ENCODE data around the gene EDEM1. TPM values are rescaled to one million over a fixed set of nuclear protein-coding genes. Genes with fewer than 3 reads are reported as not detected.

The EDEM1 gene
- total and polyA plus RNA-seq, 10 of the 15 experiments (the other 5 are each of a cell fraction or from before 2014, with no cell fraction given): 18.9 to 138 (median 57.5) TPM

- Histone ChIP-seq H2AFZ (ENCODE audit: control insufficient read depth, low read depth, low read length) (no peak overlapping the region), H3K4me2 (ENCODE audit: control insufficient read depth, insufficient read depth) (no peak overlapping the region), H3K27ac (ENCODE audit: control insufficient read depth, insufficient read depth) (no peak overlapping the region), H3K36me3 (ENCODE audit: control insufficient read depth in 2 of 2, insufficient read depth in 2 of 2, low read length in 1 of 2) (peaks cover 4 to 7% of the 10 kb centered on the region in 2 experiments; a peak in 3 of 4 replicates), H3K79me2 (ENCODE audit: control insufficient read depth, insufficient read depth, low read length) (peaks cover 90% of the 10 kb centered on the region), H3K4me3 (no peak overlapping the region), H4K20me1 (ENCODE audit: control insufficient read depth, insufficient read depth) (no peaks in the 10 kb centered on the region), H3K9me3 (replicated peaks; ENCODE audit: control insufficient read depth, insufficient read depth, low read length) (peaks cover 43% of the 10 kb centered on the region), H3K4me1 (ENCODE audit: control insufficient read depth, insufficient read depth, low read length) (peaks cover 36% of the 10 kb centered on the region), H3K27me3 (replicated peaks in 1 of 2; ENCODE audit: control insufficient read depth in 2 of 2, insufficient read depth in 2 of 2, low read length in 1 of 2) (no peaks in the 10 kb centered on the region), H3K9ac (ENCODE audit: control insufficient read depth, insufficient read depth, low read length) (no peak overlapping the region)
- BruUV-seq (replicated peaks): no TSS peak
- RAD21 ChIA-PET (ENCODE audit: unreplicated experiment): no interaction called here
- 99% methylated on average over 4 of the region's 4 CpGs for WGBS (ENCODE audit: insufficient coverage, insufficient replicate concordance, low lambda C conversion rate, missing lambda C conversion rate)
- POLR2A ChIA-PET: no interaction called here
- TF ChIP-seq TBL1XR1 (IDR thresholded peaks at IDR 0.05; ENCODE audit: low read depth, low read length): no peak
- TF ChIP-seq RELA (IDR thresholded peaks at IDR 0.05; ENCODE audit: borderline replicate concordance, partially characterized antibody): no peak
- TF ChIP-seq NFYA (IDR thresholded peaks at IDR 0.05; ENCODE audit: borderline replicate concordance, low read depth, low read length): no peak
- TF ChIP-seq MLLT1 (IDR thresholded peaks at IDR 0.05): no peak
- TF ChIP-seq ZNF384 (IDR thresholded peaks at IDR 0.05; ENCODE audit: borderline replicate concordance, low read depth, low read length): no peak
- no peak for TF ChIP-seq CREM (IDR thresholded peaks at IDR 0.05; ENCODE audit: low read depth)
- TF ChIP-seq, protein P1, sequence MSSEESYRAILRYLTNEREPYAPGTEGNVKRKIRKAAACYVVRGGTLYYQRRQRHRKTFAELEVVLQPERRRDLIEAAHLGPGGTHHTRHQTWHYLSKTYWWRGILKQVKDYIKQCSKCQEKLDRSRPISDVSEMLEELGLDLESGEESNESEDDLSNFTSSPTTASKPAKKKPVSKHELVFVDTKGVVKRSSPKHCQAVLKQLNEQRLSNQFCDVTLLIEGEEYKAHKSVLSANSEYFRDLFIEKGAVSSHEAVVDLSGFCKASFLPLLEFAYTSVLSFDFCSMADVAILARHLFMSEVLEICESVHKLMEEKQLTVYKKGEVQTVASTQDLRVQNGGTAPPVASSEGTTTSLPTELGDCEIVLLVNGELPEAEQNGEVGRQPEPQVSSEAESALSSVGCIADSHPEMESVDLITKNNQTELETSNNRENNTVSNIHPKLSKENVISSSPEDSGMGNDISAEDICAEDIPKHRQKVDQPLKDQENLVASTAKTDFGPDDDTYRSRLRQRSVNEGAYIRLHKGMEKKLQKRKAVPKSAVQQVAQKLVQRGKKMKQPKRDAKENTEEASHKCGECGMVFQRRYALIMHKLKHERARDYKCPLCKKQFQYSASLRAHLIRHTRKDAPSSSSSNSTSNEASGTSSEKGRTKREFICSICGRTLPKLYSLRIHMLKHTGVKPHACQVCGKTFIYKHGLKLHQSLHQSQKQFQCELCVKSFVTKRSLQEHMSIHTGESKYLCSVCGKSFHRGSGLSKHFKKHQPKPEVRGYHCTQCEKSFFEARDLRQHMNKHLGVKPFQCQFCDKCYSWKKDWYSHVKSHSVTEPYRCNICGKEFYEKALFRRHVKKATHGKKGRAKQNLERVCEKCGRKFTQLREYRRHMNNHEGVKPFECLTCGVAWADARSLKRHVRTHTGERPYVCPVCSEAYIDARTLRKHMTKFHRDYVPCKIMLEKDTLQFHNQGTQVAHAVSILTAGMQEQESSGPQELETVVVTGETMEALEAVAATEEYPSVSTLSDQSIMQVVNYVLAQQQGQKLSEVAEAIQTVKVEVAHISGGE (CRISPR knock-in tag; IDR thresholded peaks at IDR 0.05): no peak
- TF ChIP-seq POLR2A (IDR thresholded peaks at IDR 0.05; ENCODE audit: low read depth, low read length): no peak
- TF ChIP-seq ZSCAN29 (IDR thresholded peaks at IDR 0.05): no peak
- no peak for TF ChIP-seq YBX1 (IDR thresholded peaks at IDR 0.05)
- no peak for TF ChIP-seq ZBTB33 (IDR thresholded peaks at IDR 0.05)
- TF ChIP-seq ZBTB40 (IDR thresholded peaks at IDR 0.05; ENCODE audit: borderline replicate concordance): no peak
- TF ChIP-seq SIN3A (IDR thresholded peaks at IDR 0.05; ENCODE audit: low read depth, low read length): no peak
- FAIRE-seq (no peak), DNase-seq (ENCODE audit: low read depth, low spot score) (no peak), ATAC-seq (no peak)
- in situ Hi-C loops (cut with MboI): no loop called here
- CTCF ChIA-PET: interaction anchor here (1.4 kb wide), 1 partner anchor 49 kb away, joined by 4 read pairs; no protein-coding TSS in a partner anchor
- SMC1A ChIA-PET (ENCODE audit: uncharacterized antibody, unreplicated experiment): interaction anchor here (0.6 to 2.8 kb wide), 2 partner anchors 39 to 42 kb away, joined by 3 to 13 read pairs; no protein-coding TSS in a partner anchor
- intact Hi-C loops (cut with micrococcal nuclease; ENCODE audit: unreplicated experiment): no loop called here
Measured at GRCh38 chr3:5143464-5143863, 44.0 kb upstream of the EDEM1 start.

Data from GM12878 (cell line).